Pancreas (tissue), 10 donors: ENCODE measurements around the gene NEUROG3. TPM values are rescaled to one million over a fixed set of nuclear protein-coding genes. Genes with fewer than 3 reads are reported as not detected.

Experiments
- ATAC-seq, 4 donors: fragments of 200-7000 bp; cut with Tn5 transposase; one replicate each; pipeline versions ENCODE4 v1.8.0 to v1.9.1; 2020; ENCODE audit warnings: mild to moderate bottlenecking in 4 of 4, moderate library complexity in 4 of 4
- DNase-seq, 6 donors: peaks; one replicate each; pipeline ENCODE4 v3.0.0-alpha.2; 2020
- FAIRE-seq: peaks from 2 replicates; lab custom pipeline; 2012; peaks lifted over from hg19 to GRCh38; lab: Jason Lieb, UNC
- H3K27ac ChIP-seq, 4 donors: fragments of 200-600 bp; sonication (generic); 1 replicate in 3 of 4; 2 replicates in 1 of 4; pipeline versions ENCODE4 v1.5.0 to v1.8.0; 2020
- H3K27me3 ChIP-seq, 4 donors: fragments of 200-600 bp; one replicate each; pipeline ENCODE4 v1.8.0; 2021
- H3K36me3 ChIP-seq, 3 donors: fragments of 200-600 bp; sonication (generic) in 1 of 3; one replicate each; pipeline versions ENCODE4 v1.5.0 to v1.8.0; 2020 to 2021
- H3K4me1 ChIP-seq, 3 donors: fragments of 200-600 bp; one replicate each; pipeline ENCODE4 v1.8.0; 2021
- H3K4me3 ChIP-seq, 4 donors: fragments of 200-600 bp; sonication (generic) in 2 of 4; one replicate each; pipeline versions ENCODE4 v1.5.0 to v1.8.0; 2020 to 2021
- H3K9me3 ChIP-seq, 4 donors: fragments of 200-600 bp; one replicate each; pipeline ENCODE4 v1.8.0; 2021
- WGBS, 2 donors: extraction: QIAGEN DNeasy Blood & Tissue Kit; methylation state at CpG; one replicate each; pipeline ENCODE4 v1.1.7; 2013; 5-methylcytosine and 5-hydroxymethylcytosine counted together
- intact Hi-C, 3 donors: fragments of 100-400 bp; cut with DNase I; formaldehyde crosslinking; loops; one replicate each; pipeline versions ENCODE4 v1.11.1 to v1.14.2; 2022
- polyA plus RNA-seq, 2 donors: library from polyadenylated mRNA; stranded (reverse); fragments of 200-250 nt; gene quantifications; one replicate each; pipeline ENCODE4 v1.2.3, GENCODE V29; 2013
- total RNA-seq, 6 donors: library from RNA; stranded (reverse); fragmentation: NEBNext Ultra II Directional in 4 of 6; extraction: Animal tissue kit (Norgen Biotek cat#: 25700) in 4 of 6; gene quantifications; one replicate each; pipeline versions ENCODE4 v1.2.1 to v1.2.4, GENCODE V29; 2021 to 2023
- TF ChIP-seq, protein P1 (sequence below), 4 donors: fragments of 200-600 bp; sonication (generic) in 3 of 4; IDR thresholded peaks; one replicate each; pipeline versions ENCODE4 v1.5.0 to v1.8.0; 2021; ENCODE audit warnings: antibody characterized with exemption in 4 of 4
- donor health status: healthy with polysubstance abuse.
- donor health status: DM: no; HTN: no; CAD: no; lungs with moderate emphysema.
- donor health status: DM: no; HTN: no; CAD: no.
- donor health status: control.
- donor health status: control.
- donor health status: Bipolar disorder and iron deficiency.
- donor health status: DM: yes; HTN: yes; CAD: no.
- donor health status: DM: no; HTN: no; CAD: no.
- donor health status: DM: no; HTN: no; CAD: no.
- donor health status: DM: yes; HTN: yes; CAD: no.

Gene NEUROG3
- total and polyA plus RNA-seq, 8 donors, result 0.20 TPM; not detected in 7

DNA sequence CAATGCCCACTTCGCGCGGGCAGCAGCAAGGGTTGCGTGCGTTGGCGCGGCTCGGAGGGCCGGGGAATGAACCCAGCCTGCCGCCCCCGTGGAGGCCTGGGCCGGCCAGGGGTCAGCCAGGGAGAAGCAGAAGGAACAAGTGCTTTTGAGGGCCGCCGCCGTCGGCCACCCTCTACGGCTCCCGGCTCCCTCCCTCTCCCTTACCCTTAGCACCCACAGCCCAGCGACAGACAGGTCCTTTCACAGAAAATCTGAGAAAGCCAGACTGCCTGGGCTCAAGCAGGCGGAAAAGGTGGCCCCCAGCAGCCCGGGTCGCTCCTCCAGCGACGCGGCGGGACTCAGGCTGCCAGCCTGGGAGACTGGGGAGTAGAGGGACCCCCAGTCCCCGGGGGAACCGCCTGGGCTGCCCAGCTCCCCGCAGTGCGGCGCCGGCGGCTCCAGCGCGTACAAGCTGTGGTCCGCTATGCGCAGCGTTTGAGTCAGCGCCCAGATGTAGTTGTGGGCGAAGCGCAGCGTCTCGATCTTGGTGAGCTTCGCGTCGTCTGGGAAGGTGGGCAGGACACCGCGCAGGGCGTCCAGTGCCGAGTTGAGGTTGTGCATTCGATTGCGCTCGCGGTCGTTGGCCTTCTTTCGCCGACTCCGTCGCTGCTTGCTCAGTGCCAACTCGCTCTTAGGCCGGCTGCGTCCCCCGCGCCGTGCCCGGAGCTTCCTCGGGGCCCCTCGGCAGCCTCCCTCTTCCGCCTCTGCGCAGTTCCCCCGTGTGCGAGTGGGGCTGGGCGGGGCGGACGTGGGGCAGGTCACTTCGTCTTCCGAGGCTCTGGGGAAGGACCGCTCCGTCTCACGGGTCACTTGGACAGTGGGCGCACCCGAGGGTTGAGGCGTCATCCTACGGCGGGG, 815 bp downstream of the NEUROG3 start:
- Histone ChIP-seq H3K4me1 (no peaks in the 10 kb centered on the region), H3K4me3 (peak overlapping the region in 2 of 4 donors; percentile 4 to 34), H3K27me3 (peaks cover 0 to 37% (median 7%) of the 10 kb centered on the region in 4 donors), H3K9me3 (no peaks in the 10 kb centered on the region), H3K36me3 (no peaks in the 10 kb centered on the region), H3K27ac (no peak overlapping the region)
- peak in 1 of 4 donors; percentile 14 for ATAC-seq
- TF ChIP-seq, protein P1, sequence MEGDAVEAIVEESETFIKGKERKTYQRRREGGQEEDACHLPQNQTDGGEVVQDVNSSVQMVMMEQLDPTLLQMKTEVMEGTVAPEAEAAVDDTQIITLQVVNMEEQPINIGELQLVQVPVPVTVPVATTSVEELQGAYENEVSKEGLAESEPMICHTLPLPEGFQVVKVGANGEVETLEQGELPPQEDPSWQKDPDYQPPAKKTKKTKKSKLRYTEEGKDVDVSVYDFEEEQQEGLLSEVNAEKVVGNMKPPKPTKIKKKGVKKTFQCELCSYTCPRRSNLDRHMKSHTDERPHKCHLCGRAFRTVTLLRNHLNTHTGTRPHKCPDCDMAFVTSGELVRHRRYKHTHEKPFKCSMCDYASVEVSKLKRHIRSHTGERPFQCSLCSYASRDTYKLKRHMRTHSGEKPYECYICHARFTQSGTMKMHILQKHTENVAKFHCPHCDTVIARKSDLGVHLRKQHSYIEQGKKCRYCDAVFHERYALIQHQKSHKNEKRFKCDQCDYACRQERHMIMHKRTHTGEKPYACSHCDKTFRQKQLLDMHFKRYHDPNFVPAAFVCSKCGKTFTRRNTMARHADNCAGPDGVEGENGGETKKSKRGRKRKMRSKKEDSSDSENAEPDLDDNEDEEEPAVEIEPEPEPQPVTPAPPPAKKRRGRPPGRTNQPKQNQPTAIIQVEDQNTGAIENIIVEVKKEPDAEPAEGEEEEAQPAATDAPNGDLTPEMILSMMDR (IDR thresholded peaks at IDR 0.05), result no peak
- FAIRE-seq, result no peak
- DNase-seq, result peak in 1 of 6 donors; percentile 54
- intact Hi-C loops, result no loop called here
- WGBS, 2 donors, result 2% methylated on average over 81 to 85 of the region's 85 CpGs

DNA sequence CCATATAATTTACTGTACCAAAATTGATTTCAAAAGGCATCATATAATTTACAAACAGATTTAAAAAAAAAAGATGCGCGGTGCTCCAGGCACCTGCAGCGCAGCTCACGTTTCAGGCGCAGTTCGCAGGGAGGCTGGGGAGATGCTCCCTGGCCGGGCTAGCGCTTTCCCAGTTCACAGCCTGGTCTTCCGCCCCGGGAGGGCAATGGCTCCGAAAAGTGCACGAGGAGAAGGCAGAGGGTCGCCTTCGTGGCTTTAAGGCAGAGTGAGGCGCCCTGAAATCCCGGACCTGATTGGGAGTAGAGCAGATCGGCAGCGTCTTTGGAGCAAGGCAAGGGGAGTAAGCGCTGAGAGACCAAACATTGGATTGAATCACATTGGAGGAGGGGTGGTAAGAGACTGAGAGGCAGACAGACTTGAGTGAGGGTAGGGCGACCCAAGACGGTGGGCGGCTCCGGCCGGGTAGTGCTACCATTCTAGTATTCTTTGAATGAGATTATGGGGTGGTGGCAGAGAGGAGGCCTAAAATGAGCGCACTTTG, 1.5 kb downstream of the NEUROG3 start:
- DNase-seq (no peak), FAIRE-seq (no peak), ATAC-seq (no peak)
- no peaks in the 10 kb centered on the region for H3K4me1 ChIP-seq
- TF ChIP-seq, protein P1 (IDR thresholded peaks at IDR 0.05), result no peak
- no peaks in the 10 kb centered on the region for H3K36me3 ChIP-seq
- H3K27me3 ChIP-seq, result peaks cover 0 to 37% (median 7%) of the 10 kb centered on the region in 4 donors
- no peak overlapping the region for H3K27ac ChIP-seq
- intact Hi-C loops, result no loop called here
- H3K4me3 ChIP-seq, result no peak overlapping the region
- no peaks in the 10 kb centered on the region for H3K9me3 ChIP-seq
- WGBS, 2 donors, result 6 to 8% methylated on average over 25 of the region's 25 CpGs

DNA sequence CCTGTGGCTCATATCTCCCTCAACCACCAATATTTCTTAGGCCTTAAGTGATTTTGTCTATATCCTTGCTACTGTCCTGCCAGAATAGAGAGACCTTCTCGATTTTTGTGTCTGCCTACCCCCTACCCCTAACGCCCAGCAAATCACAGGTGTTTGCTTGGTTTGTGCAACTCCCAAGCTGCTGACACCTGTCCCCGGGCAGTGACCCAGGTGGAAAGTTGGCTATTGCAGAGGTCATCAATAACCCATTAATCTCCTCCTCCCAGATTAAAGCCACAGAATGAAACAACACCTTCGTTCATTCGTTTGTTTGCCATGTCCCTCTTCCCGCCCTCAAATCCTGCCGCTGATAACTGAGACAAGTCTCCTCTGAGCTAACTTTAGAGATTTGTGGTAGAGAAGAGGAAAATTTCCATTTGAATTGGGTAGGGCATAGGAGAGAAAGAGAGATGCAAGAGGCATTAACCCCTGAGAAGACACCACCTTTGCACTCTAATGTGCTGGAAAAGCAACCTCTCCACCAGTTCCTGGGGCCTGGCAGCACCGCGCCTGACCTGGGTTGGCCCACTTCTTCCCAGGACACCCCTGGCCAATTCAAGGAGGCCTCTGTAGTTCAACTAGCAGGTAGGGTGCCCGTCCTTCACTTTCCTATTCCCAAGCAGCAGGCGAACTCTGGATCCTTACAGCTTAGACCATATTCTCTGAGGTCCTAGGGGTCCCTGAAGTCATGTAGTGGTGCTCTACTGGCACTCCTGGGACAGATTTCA, 3.0 kb downstream of the NEUROG3 start:
- peak in 1 of 6 donors; percentile 23 for DNase-seq
- Histone ChIP-seq H3K36me3 (no peaks in the 10 kb centered on the region), H3K9me3 (no peaks in the 10 kb centered on the region), H3K4me1 (no peaks in the 10 kb centered on the region), H3K27me3 (peaks cover 0 to 37% (median 7%) of the 10 kb centered on the region in 4 donors), H3K4me3 (no peak overlapping the region), H3K27ac (no peak overlapping the region)
- WGBS, 2 donors, result 10 to 16% methylated on average over 11 of the region's 11 CpGs
- FAIRE-seq, result no peak
- intact Hi-C loops, result no loop called here
- peak in 2 of 4 donors; percentile 53 to 54 for ATAC-seq
- TF ChIP-seq, protein P1 (IDR thresholded peaks at IDR 0.05), result no peak

DNA sequence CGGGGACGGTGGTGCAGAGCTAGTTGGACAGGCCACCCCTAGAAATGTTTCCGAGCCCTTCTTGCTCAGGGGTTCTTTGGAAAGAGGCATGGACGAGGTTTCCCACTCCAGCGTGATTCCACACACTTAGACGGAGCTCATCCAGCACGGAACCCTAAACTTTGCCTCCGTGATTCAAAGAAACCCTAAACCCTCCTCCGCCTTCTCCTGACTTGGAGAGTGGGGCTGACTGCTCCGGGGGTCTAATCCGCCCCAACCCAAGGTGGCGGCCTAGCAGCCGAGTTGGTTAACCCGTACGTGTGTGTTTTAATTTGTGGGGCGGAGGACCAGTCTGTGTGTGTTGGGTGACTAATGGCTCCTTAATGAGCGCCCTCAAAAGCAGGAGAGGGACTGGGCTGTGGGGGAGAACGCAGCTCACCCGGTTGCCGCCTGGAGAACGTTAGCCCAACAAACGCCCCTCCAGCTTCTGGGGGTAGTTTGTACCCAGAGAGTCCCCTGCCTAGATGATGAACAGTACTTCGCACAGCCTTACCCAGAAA, 3.8 kb downstream of the NEUROG3 start:
- no peaks in the 10 kb centered on the region for H3K36me3 ChIP-seq
- H3K27ac ChIP-seq, result no peak overlapping the region
- 4 to 6% methylated on average over 23 of the region's 23 CpGs for WGBS, 2 donors
- H3K4me1 ChIP-seq, result no peaks in the 10 kb centered on the region
- H3K27me3 ChIP-seq, result peaks cover 0 to 37% (median 7%) of the 10 kb centered on the region in 4 donors
- ATAC-seq, result no peak
- no peak overlapping the region for H3K4me3 ChIP-seq
- no peak for FAIRE-seq
- TF ChIP-seq, protein P1 (IDR thresholded peaks at IDR 0.05), result no peak
- DNase-seq, result no peak
- no peaks in the 10 kb centered on the region for H3K9me3 ChIP-seq
- intact Hi-C loops, result no loop called here
